Gastroesophageal sphincter (tissue), 4 donors: ENCODE results near the gene NRP2. TPM values are rescaled to one million over a fixed set of nuclear protein-coding genes. Genes with fewer than 3 reads are reported as not detected.

Experiments
- ATAC-seq: fragments of 150-250 bp; one replicate; pipeline ENCODE4 v1.9.1; 2016; ENCODE audit warnings: mild to moderate bottlenecking, moderate library complexity
- H3K27ac ChIP-seq, 4 donors: fragments of 200-600 bp; sonication (generic) in 3 of 4; 1 replicate in 3 of 4; 2 replicates in 1 of 4; pipeline ENCODE4 v1.5.1; 2016 to 2019
- H3K27me3 ChIP-seq: fragments of 200-600 bp; sonication (generic); one replicate; pipeline ENCODE4 v1.5.1; 2019
- H3K36me3 ChIP-seq, 2 donors: fragments of 200-600 bp; sonication (generic); one replicate each; pipeline ENCODE4 v1.5.1; 2019; ENCODE audit warnings: control low read depth in 1 of 2
- H3K4me1 ChIP-seq, 3 donors: fragments of 200-600 bp; sonication (generic); 1 replicate in 2 of 3; 2 replicates in 1 of 3; pipeline ENCODE4 v1.5.1; 2016 to 2019; ENCODE audit warnings: control low read depth in 2 of 3
- H3K4me3 ChIP-seq, 2 donors: fragments of 200-600 bp; sonication (generic); one replicate each; pipeline ENCODE4 v1.5.1; 2019; ENCODE audit warnings: mild to moderate bottlenecking in 1 of 2, moderate library complexity in 1 of 2
- H3K9me3 ChIP-seq, 3 donors: fragments of 200-600 bp; sonication (generic); one replicate each; pipeline ENCODE4 v1.5.1; 2017 to 2019; ENCODE audit warnings: control low read depth in 2 of 3
- EP300 ChIP-seq: sonication (generic); formaldehyde crosslinking; IDR thresholded peaks from one replicate; pipeline ENCODE4 v1.6.1; 2017; ENCODE audit warnings: antibody characterized with exemption, mild to moderate bottlenecking
- POLR2A ChIP-seq, 2 donors: fragments of 450-650 bp; IDR thresholded peaks; one replicate each; pipeline ENCODE4 v1.6.1; 2017; ENCODE audit warnings: antibody characterized with exemption in 2 of 2, mild to moderate bottlenecking in 2 of 2, moderate library complexity in 1 of 2
- POLR2AphosphoS5 ChIP-seq: sonication (generic); formaldehyde crosslinking; IDR thresholded peaks from one replicate; pipeline ENCODE4 v1.6.1; 2017; ENCODE audit warnings: antibody characterized with exemption
- WGBS, 2 donors: methylation state at CpG; one replicate each; pipeline ENCODE4 v1.1.5; 2018; ENCODE audit warnings: low coverage in 1 of 2; 5-methylcytosine and 5-hydroxymethylcytosine counted together
- total RNA-seq, 4 donors: library from RNA; depleted of rRNA; stranded (reverse); fragments of >200 nt; gene quantifications; one replicate each; pipeline ENCODE4 v1.1.0, GENCODE V29; 2016
- TF ChIP-seq, protein P1 (sequence below), 4 experiments: fragments of 200-600 bp in 2 of 4; fragments of 450-650 bp in 2 of 4; sonication (generic) in 1 of 4; IDR thresholded peaks; one replicate each; pipeline ENCODE4 v1.5.1; 2017 to 2019; ENCODE audit warnings: antibody characterized with exemption in 4 of 4, mild to moderate bottlenecking in 2 of 4, moderate library complexity in 2 of 4

The NRP2 gene
- total RNA-seq, 4 donors from 2014 or later, result 278 to 466 (median 371) TPM

DNA sequence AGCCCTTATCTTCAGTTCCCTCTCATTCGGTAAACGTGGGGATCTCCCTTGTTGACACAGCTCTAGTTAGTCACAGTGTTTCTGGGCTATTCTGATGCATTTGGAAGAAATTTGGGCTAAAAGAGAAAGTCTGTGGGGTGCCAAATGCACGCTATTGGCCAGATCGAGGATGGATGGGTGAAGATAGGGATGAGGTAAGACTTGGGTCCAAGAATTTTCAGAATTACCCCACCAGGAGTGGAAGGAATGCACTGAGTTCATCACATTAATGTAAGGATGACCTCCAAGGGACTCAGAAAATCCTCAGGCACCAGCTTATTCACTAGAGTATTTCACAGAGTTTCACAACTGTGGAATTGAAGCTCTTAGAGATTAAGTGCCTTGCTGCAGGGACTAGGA lies 49.3 kb downstream of the NRP2 start:
- H3K9me3 ChIP-seq, result no peaks in the 10 kb centered on the region
- ATAC-seq, result no peak
- H3K27ac ChIP-seq, result peak overlapping the region; percentile 45 to 96 (median 92)
- no peaks in the 10 kb centered on the region for H3K27me3 ChIP-seq
- WGBS, 2 donors, result 48 to 65% methylated on average over 2 to 4 of the region's 4 CpGs
- TF ChIP-seq POLR2A (IDR thresholded peaks at IDR 0.05), result no peak
- TF ChIP-seq POLR2AphosphoS5, result peak; percentile 6
- peaks cover 23 to 100% (median 68%) of the 10 kb centered on the region in 3 donors for H3K4me1 ChIP-seq
- H3K36me3 ChIP-seq, result peaks cover 0 to 66% of the 10 kb centered on the region in 2 donors
- H3K4me3 ChIP-seq, result no peak overlapping the region

DNA sequence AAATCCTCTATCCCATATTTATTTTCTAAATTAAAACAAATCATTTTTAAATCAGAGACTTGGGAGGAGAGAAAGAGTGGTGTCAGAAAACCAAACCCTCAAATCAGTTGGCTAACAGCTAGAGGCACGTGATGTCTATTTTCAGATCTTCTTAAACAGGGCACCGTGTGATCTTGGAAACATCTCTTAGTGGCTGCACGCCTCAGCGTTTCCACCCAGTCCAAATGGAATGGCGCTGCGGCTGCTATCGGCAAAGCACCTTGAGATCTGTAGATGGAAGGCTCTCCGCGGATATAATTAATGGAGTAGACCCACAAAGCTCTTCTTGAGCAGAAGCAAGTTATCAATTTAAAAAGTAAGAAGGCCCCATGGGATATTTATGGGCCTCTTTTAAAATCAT lies 50.0 kb downstream of the NRP2 start:
- ATAC-seq, result no peak
- H3K27ac ChIP-seq, result peak overlapping the region; percentile 66 to 96 (median 92)
- 53 to 59% methylated on average over 9 of the region's 9 CpGs for WGBS, 2 donors

DNA sequence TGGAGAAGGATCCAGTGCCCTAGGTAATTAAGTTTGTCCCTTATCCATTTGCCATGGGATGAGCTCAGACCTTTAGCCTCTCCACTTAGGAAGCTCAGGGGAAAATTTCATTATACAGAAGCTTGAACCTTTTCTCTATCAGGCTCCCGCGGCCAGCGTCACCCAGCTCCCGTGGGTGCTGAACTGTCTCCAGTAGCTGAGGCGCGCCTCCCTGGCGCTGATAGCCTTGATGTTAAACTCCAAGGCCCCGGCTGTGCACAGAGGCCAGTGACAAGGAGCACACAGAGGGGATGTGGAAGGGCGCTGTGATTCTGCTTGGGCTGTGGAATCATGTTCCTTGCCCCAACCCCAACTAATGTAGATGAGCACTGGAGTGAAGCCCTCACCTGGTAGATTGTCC lies 50.8 kb downstream of the NRP2 start:
- H3K36me3 ChIP-seq, result peaks cover 0 to 66% of the 10 kb centered on the region in 2 donors
- no peaks in the 10 kb centered on the region for H3K27me3 ChIP-seq
- no peak overlapping the region for H3K4me3 ChIP-seq
- H3K4me1 ChIP-seq, result peaks cover 23 to 100% (median 61%) of the 10 kb centered on the region in 3 donors
- TF ChIP-seq EP300 (no peak), POLR2A (IDR thresholded peaks at IDR 0.05) (no peak), POLR2AphosphoS5 (no peak)
- TF ChIP-seq, protein P1, sequence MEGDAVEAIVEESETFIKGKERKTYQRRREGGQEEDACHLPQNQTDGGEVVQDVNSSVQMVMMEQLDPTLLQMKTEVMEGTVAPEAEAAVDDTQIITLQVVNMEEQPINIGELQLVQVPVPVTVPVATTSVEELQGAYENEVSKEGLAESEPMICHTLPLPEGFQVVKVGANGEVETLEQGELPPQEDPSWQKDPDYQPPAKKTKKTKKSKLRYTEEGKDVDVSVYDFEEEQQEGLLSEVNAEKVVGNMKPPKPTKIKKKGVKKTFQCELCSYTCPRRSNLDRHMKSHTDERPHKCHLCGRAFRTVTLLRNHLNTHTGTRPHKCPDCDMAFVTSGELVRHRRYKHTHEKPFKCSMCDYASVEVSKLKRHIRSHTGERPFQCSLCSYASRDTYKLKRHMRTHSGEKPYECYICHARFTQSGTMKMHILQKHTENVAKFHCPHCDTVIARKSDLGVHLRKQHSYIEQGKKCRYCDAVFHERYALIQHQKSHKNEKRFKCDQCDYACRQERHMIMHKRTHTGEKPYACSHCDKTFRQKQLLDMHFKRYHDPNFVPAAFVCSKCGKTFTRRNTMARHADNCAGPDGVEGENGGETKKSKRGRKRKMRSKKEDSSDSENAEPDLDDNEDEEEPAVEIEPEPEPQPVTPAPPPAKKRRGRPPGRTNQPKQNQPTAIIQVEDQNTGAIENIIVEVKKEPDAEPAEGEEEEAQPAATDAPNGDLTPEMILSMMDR (IDR thresholded peaks at IDR 0.05), result no peak
- peak overlapping the region; percentile 66 to 96 (median 92) for H3K27ac ChIP-seq
- WGBS, 2 donors, result no CpG with 5 or more reads among the region's 9 CpGs
- no peaks in the 10 kb centered on the region for H3K9me3 ChIP-seq
- no peak for ATAC-seq

More for the DNA sequence above, 50.0 kb downstream of the NRP2 start:
- peaks cover 23 to 100% (median 65%) of the 10 kb centered on the region in 3 donors for H3K4me1 ChIP-seq
- H3K9me3 ChIP-seq, result no peaks in the 10 kb centered on the region
- no peak for TF ChIP-seq POLR2A (IDR thresholded peaks at IDR 0.05)
- TF ChIP-seq POLR2AphosphoS5, result no peak
- TF ChIP-seq, protein P1 (IDR thresholded peaks at IDR 0.05), result no peak
- no peak for TF ChIP-seq EP300
- H3K27me3 ChIP-seq, result no peaks in the 10 kb centered on the region
- H3K36me3 ChIP-seq, result peaks cover 0 to 66% of the 10 kb centered on the region in 2 donors
- H3K4me3 ChIP-seq, result no peak overlapping the region

DNA sequence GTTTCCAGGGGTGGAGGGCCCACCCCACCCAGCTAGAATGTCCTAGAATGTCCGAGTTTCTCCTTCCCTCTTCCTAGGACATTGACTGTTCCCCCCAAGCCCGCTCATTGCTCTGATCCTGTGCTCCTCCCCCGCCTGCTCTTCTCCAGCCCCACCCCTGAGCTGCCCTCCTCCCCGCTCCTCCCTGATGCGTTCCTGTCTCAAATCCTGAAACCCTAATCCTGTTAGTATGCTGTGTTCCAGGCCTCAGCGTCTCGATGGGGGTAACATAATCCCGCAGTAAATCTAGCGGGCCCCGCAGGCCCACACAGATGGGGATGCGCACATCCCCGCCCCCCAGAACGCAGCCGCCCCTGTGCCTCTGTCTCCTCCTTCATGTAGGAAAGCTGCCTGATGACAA lies 51.3 kb downstream of the NRP2 start:
- ATAC-seq, result peak; percentile 49
- Histone ChIP-seq H3K36me3 (peaks cover 0 to 66% of the 10 kb centered on the region in 2 donors), H3K27ac (peak overlapping the region; percentile 66 to 96 (median 92)), H3K27me3 (no peaks in the 10 kb centered on the region), H3K4me3 (no peak overlapping the region), H3K9me3 (no peaks in the 10 kb centered on the region), H3K4me1 (peaks cover 22 to 100% (median 55%) of the 10 kb centered on the region in 3 donors)
- TF ChIP-seq, protein P1 (IDR thresholded peaks at IDR 0.05), result no peak
- no peak for TF ChIP-seq POLR2AphosphoS5
- no peak for TF ChIP-seq EP300
- no peak for TF ChIP-seq POLR2A (IDR thresholded peaks at IDR 0.05)
- 29 to 52% methylated on average over 1 to 4 of the region's 14 CpGs for WGBS, 2 donors

DNA sequence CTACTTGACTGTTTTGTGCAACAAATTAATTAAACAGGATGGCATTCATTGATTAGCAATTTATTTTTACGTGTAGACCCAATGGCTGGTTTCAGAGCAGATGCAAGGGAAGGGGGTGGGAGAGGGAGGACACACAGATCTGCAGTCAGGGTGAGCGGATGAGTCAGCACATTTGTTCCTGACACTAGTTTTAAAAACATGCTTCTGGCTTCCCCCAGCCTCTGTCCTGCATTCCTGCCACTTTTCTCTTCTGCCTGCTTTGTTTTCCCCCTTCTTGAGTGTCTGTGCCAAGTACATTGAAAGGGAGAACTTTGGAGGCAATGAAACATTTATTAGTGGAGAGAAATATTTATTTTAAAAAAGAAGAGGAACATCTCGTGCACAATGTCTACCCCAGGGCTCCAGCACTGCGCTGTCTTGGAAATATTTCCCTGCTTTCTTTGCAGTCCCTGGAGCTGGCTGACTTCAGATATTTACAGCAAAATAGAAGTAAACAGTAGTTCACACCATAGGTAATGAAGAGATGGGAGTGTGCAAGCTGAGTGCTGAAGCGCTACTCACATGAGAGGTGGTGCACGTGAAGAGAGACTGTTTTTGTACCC lies 52.2 kb downstream of the NRP2 start:
- H3K4me3 ChIP-seq, result no peak overlapping the region
- peak overlapping the region; percentile 66 to 96 (median 92) for H3K27ac ChIP-seq
- TF ChIP-seq POLR2AphosphoS5, result peak; percentile 87
- TF ChIP-seq, protein P1 (IDR thresholded peaks at IDR 0.05), result peak in 1 of 4 experiments; percentile 18
- TF ChIP-seq EP300, result no peak
- TF ChIP-seq POLR2A (IDR thresholded peaks at IDR 0.05), result no peak
- ATAC-seq, result peak; percentile 86
- H3K9me3 ChIP-seq, result no peaks in the 10 kb centered on the region
- peaks cover 0 to 66% of the 10 kb centered on the region in 2 donors for H3K36me3 ChIP-seq
- WGBS, 2 donors, result 27 to 33% methylated on average over 5 to 6 of the region's 6 CpGs
- no peaks in the 10 kb centered on the region for H3K27me3 ChIP-seq
- peaks cover 16 to 100% (median 47%) of the 10 kb centered on the region in 3 donors for H3K4me1 ChIP-seq
